K562 (cell line): ENCODE results near the gene PABPC1L. TPM values are rescaled to one million over a fixed set of nuclear protein-coding genes. Genes with fewer than 3 reads are reported as not detected.

Experiments used
- C11orf30 ChIP-seq: fragments of 450-650 bp; IDR thresholded peaks from 2 replicates; pipeline ENCODE4 v1.6.1; 2016; ENCODE audit warnings: low read depth, mild to moderate bottlenecking
- CAMTA2 ChIP-seq: fragments of 250-450 bp; sonication (Bioruptor Pico); conservative IDR thresholded peaks from 2 replicates; pipeline ENCODE4 v1.5.1; 2022
- COPS2 ChIP-seq: fragments of 450-650 bp; conservative IDR thresholded peaks from 2 replicates; pipeline ENCODE4 v1.6.1; 2016; ENCODE audit warnings: mild to moderate bottlenecking, moderate library complexity
- CREB3 ChIP-seq: fragments of 450-650 bp; conservative IDR thresholded peaks from 2 replicates; pipeline ENCODE4 v1.6.1; 2016; ENCODE audit warnings: missing genetic modification characterization, low read depth, mild to moderate bottlenecking, missing compliant biosample characterization, moderate library complexity
- CREM ChIP-seq: IDR thresholded peaks from 2 replicates; pipeline ENCODE4 v1.6.1; 2014; ENCODE audit warnings: antibody characterized with exemption, low read depth
- DACH1 ChIP-seq: fragments of 450-650 bp; IDR thresholded peaks from 2 replicates; pipeline ENCODE4 v1.6.1; 2018; ENCODE audit not compliant: partially characterized antibody
- E2F6 ChIP-seq, 2 experiments: IDR thresholded peaks; 2 replicates each; pipeline ENCODE4 v1.6.1; 2011; ENCODE audit warnings: borderline replicate concordance in 1 of 2, control low read depth in 1 of 2, low read depth in 1 of 2, low read length in 1 of 2, mild to moderate bottlenecking in 1 of 2, mixed read lengths in 1 of 2, moderate library complexity in 1 of 2; ENCODE audit not compliant: insufficient read depth in 1 of 2, insufficient read length in 1 of 2, poor library complexity in 1 of 2, severe bottlenecking in 1 of 2; ENCODE audit errors: extremely low read depth in 1 of 2
- EGR1 ChIP-seq: fragments of 450-650 bp; conservative IDR thresholded peaks from 2 replicates; pipeline ENCODE4 v1.6.1; 2017; ENCODE audit warnings: mild to moderate bottlenecking
- EP300 ChIP-seq: IDR thresholded peaks from 2 replicates; pipeline ENCODE4 v1.6.1; 2012; ENCODE audit warnings: low read length, improper control_type of control experiment
- HDAC8 ChIP-seq: fragments of 450-650 bp; IDR thresholded peaks from 2 replicates; pipeline ENCODE4 v1.6.1; 2016; ENCODE audit warnings: mild to moderate bottlenecking, missing genetic modification characterization, moderate library complexity, missing compliant biosample characterization
- KDM2B ChIP-seq: fragments of 250-450 bp; sonication (Bioruptor Pico); IDR thresholded peaks from 2 replicates; pipeline ENCODE4 v1.8.0; 2021; ENCODE audit warnings: mild to moderate bottlenecking, moderate library complexity
- L3MBTL2 ChIP-seq: fragments of 450-650 bp; IDR thresholded peaks from 2 replicates; pipeline ENCODE4 v1.6.1; 2016; ENCODE audit warnings: mild to moderate bottlenecking, moderate library complexity
- LCOR ChIP-seq: sonication (generic); formaldehyde crosslinking; IDR thresholded peaks from 2 replicates; pipeline ENCODE4 v1.8.0; 2022; ENCODE audit warnings: mild to moderate bottlenecking, missing genetic modification reagents
- MNT ChIP-seq, 2 experiments: fragments of 450-650 bp; conservative IDR thresholded peaks; 2 replicates each; pipeline ENCODE4 v1.6.1; 2017; ENCODE audit warnings: mild to moderate bottlenecking in 2 of 2, moderate library complexity in 2 of 2
- MYC ChIP-seq, 2 experiments: fragments of 250-450 bp in 1 of 2; sonication (Bioruptor Pico) in 1 of 2; IDR thresholded peaks; 2 replicates each; pipeline versions ENCODE4 v1.5.1 to v1.6.1; 2012 to 2021; ENCODE audit warnings: low read depth in 2 of 2, borderline replicate concordance in 1 of 2, improper control_type of control experiment in 1 of 2, low read length in 1 of 2, mild to moderate bottlenecking in 1 of 2, moderate library complexity in 1 of 2
- NELFE ChIP-seq: IDR thresholded peaks from 2 replicates; pipeline ENCODE4 v1.6.1; 2011; ENCODE audit warnings: mild to moderate bottlenecking; ENCODE audit not compliant: insufficient read depth, insufficient read length
- OTX1 ChIP-seq: fragments of 450-650 bp; formaldehyde crosslinking; IDR thresholded peaks from 2 replicates; pipeline ENCODE4 v1.4.0; 2022; ENCODE audit warnings: mild to moderate bottlenecking
- PCBP1 ChIP-seq: fragments of 200-400 bp; formaldehyde crosslinking; IDR thresholded peaks from 2 replicates; pipeline ENCODE4 v1.6.1; 2018; ENCODE audit warnings: mild to moderate bottlenecking, low read depth, low read length; ENCODE audit not compliant: poor library complexity, severe bottlenecking
- POLR2AphosphoS5 ChIP-seq: IDR thresholded peaks from 2 replicates; pipeline ENCODE4 v1.6.1; 2011; ENCODE audit warnings: mild to moderate bottlenecking, low read depth, low read length, moderate library complexity; ENCODE audit not compliant: control insufficient read depth, insufficient read depth
- SMAD3 ChIP-seq: fragments of 450-650 bp; formaldehyde crosslinking; conservative IDR thresholded peaks from 2 replicates; pipeline ENCODE4 v1.4.0; 2020; ENCODE audit warnings: mild to moderate bottlenecking
- SMARCB1 ChIP-seq: IDR thresholded peaks from 2 replicates; pipeline ENCODE4 v1.6.1; 2011; ENCODE audit warnings: improper control_type of control experiment, low read depth; ENCODE audit not compliant: insufficient read length
- SNIP1 ChIP-seq: fragments of 450-650 bp; IDR thresholded peaks from 2 replicates; pipeline ENCODE4 v1.7.1; 2017; ENCODE audit warnings: low read depth, mild to moderate bottlenecking
- TBP ChIP-seq: optimal IDR thresholded peaks from 2 replicates; pipeline ENCODE3; 2011; ENCODE audit warnings: low read depth, low read length, improper control_type of control experiment
- U2AF1 ChIP-seq: fragments of 200-400 bp; formaldehyde crosslinking; optimal IDR thresholded peaks from 2 replicates; pipeline ENCODE3; 2017; ENCODE audit warnings: mild to moderate bottlenecking, low read depth, low read length, moderate library complexity
- ZNF384 ChIP-seq: IDR thresholded peaks from 2 replicates; pipeline ENCODE4 v1.6.1; 2012; ENCODE audit warnings: low read depth, low read length, improper control_type of control experiment
- polyA plus RNA-seq, 8 experiments: library from polyadenylated mRNA; depleted of rRNA in 4 of 8; stranded (reverse) in 5 of 8; unstranded in 3 of 8; fragments of >200 nt; fragmentation: Nextera tagmentation in 2 of 8; fragmentation: Illumina TruSeq in 1 of 8; extraction: Ambion mirVana in 2 of 8; extraction: Trizol in 1 of 8; gene quantifications; 2 replicates each; pipeline versions ENCODE4 v1.2.1 to v1.2.3, GENCODE V29; 2011 to 2014; ENCODE audit warnings: inconsistent platforms in 1 of 8, missing spikeins in 1 of 8
- total RNA-seq, 7 experiments: library from RNA; depleted of rRNA in 6 of 7; stranded (reverse); fragments of >200 nt in 6 of 7; fragmentation: Illumina TruSeq in 2 of 7; extraction: Trizol in 2 of 7; gene quantifications; 2 replicates each; pipeline versions ENCODE4 v1.2.1 to v1.2.3, GENCODE V29; 2011 to 2021; ENCODE audit warnings: low replicate concordance in 1 of 7

Gene PABPC1L
- total and polyA plus RNA-seq, 9 of the 15 experiments (the other 6 are each of a cell fraction or from before 2014, with no cell fraction given) = 6.0 to 90.3 (median 15.8) TPM

- TF ChIP-seq E2F6 (IDR thresholded peaks at IDR 0.05; ENCODE audit: borderline replicate concordance in 1 of 2, extremely low read depth in 1 of 2, insufficient read depth in 1 of 2, insufficient read length in 1 of 2, low read depth in 1 of 2, low read length in 1 of 2, poor library complexity in 1 of 2, severe bottlenecking in 1 of 2) (peak in 1 of 2 experiments; percentile 58), CAMTA2 (CRISPR knock-in tag) (no peak), SMAD3 (no peak), EP300 (no peak), PCBP1 (peak; percentile 94), EGR1 (peak; percentile 98), SNIP1 (no peak), MYC (IDR thresholded peaks at IDR 0.05; ENCODE audit: low read depth, low read length) (peak; percentile 47), MYC (CRISPR knock-in tag; IDR thresholded peaks at IDR 0.05; ENCODE audit: borderline replicate concordance, low read depth) (no peak), TBP (peak; percentile 55), HDAC8 (0 out of 2 replicates have a peak, but pooled peaks have one; percentile 29), L3MBTL2 (peak; percentile 67; the same call in 1 of the 2 replicates), DACH1 (no peak), OTX1 (CRISPR knock-in tag) (peak; percentile 70; the same call in 1 of the 2 replicates), NELFE (no peak), KDM2B (CRISPR knock-in tag) (no peak), CREM (peak; percentile 52; the same call in 1 of the 2 replicates), COPS2 (no peak), U2AF1 (peak; percentile 56), POLR2AphosphoS5 (peak; percentile 69), CREB3 (no peak), C11orf30 (0 out of 2 replicates have a peak, but pooled peaks have one; percentile 24), ZNF384 (0 out of 2 replicates have a peak, but pooled peaks have one; percentile 7), MNT (conservative IDR thresholded peaks at IDR 0.05) (peak; percentile 60 to 71; a peak in 3 of 4 replicates), SMARCB1 (no peak), LCOR (CRISPR knock-in tag) (no peak)
Measured at GRCh38 chr20:44885392-44886265, 24.2 kb upstream of the PABPC1L start, which contains the start of gene YWHAB (continued).
